ENCODE data around the gene MACROH2A2.
"Not testable (repeated sequence)": the region's sequence is repeated elsewhere in the genome, so short reads cannot be mapped to it uniquely, and the experiment has no call there.

Gene MACROH2A2

GRCh38 chr10:70052462-70053217 is at the start of gene MACROH2A2:
Gene MACROH2A2, plus strand, starts transcription at chr10:70052846. Its CDS starts 22,813 bp downstream, at chr10:70075659.
- no peak for DNase-seq (ENCODE audit: low read depth)

- no peak for DNase-seq (ENCODE audit: low read depth)
These were observed 45.4 kb upstream of the MACROH2A2 start for GRCh38 chr10:70007116-70007820.

- no peak for DNase-seq (ENCODE audit: low read depth)
These were observed 21.4 kb upstream of the MACROH2A2 start for GRCh38 chr10:70031215-70031614.

- DNase-seq (ENCODE audit: low read depth) = no peak
These were observed 19.9 kb upstream of the MACROH2A2 start for GRCh38 chr10:70032667-70033289.

GRCh38 chr10:70034232-70034631 is 18.4 kb upstream of the MACROH2A2 start:
- DNase-seq (ENCODE audit: low read depth) = no peak

- DNase-seq (ENCODE audit: low read depth) = no peak
These were observed 17.1 kb upstream of the MACROH2A2 start for GRCh38 chr10:70035531-70035930.

- DNase-seq (ENCODE audit: low read depth) = no peak
These were observed 13.7 kb upstream of the MACROH2A2 start for GRCh38 chr10:70038923-70039322.

GRCh38 chr10:70041016-70041415 is 11.6 kb upstream of the MACROH2A2 start:
- no peak for DNase-seq (ENCODE audit: low read depth)

- DNase-seq (ENCODE audit: low read depth) = not testable (repeated sequence)
These were observed 10.9 kb upstream of the MACROH2A2 start for GRCh38 chr10:70041739-70042138.

- DNase-seq (ENCODE audit: low read depth) = not testable (repeated sequence)
These were observed 5.6 kb upstream of the MACROH2A2 start for GRCh38 chr10:70047066-70047465.

GRCh38 chr10:70048030-70048723 is 4.5 kb upstream of the MACROH2A2 start:
- DNase-seq (ENCODE audit: low read depth) = no peak

- DNase-seq (ENCODE audit: low read depth) = no peak
These were observed 798 bp upstream of the MACROH2A2 start for GRCh38 chr10:70051848-70052247.

- no peak for DNase-seq (ENCODE audit: low read depth)
These were observed 683 bp downstream of the MACROH2A2 start for GRCh38 chr10:70053218-70053840.

GRCh38 chr10:70053841-70054288 is 1.2 kb downstream of the MACROH2A2 start:
- no peak for DNase-seq (ENCODE audit: low read depth)

GRCh38 chr10:70054902-70055301 is 2.3 kb downstream of the MACROH2A2 start:
- no peak for DNase-seq (ENCODE audit: low read depth)

- DNase-seq (ENCODE audit: low read depth) = no peak
These were observed 2.9 kb downstream of the MACROH2A2 start for GRCh38 chr10:70055550-70055949.

- no peak for DNase-seq (ENCODE audit: low read depth)
These were observed 4.7 kb downstream of the MACROH2A2 start for GRCh38 chr10:70057306-70057705.

GRCh38 chr10:70060389-70060788 is 7.7 kb downstream of the MACROH2A2 start:
- DNase-seq (ENCODE audit: low read depth) = no peak

- no peak for DNase-seq (ENCODE audit: low read depth)
These were observed 10.9 kb downstream of the MACROH2A2 start for GRCh38 chr10:70063418-70064098.

- no peak for DNase-seq (ENCODE audit: low read depth)
These were observed 11.8 kb downstream of the MACROH2A2 start for GRCh38 chr10:70064486-70064885.

GRCh38 chr10:70066190-70066589 is 13.5 kb downstream of the MACROH2A2 start:
- no peak for DNase-seq (ENCODE audit: low read depth)
